ENCODE data around the gene COMP. TPM values are rescaled to one million over a fixed set of nuclear protein-coding genes. Genes with fewer than 3 reads are reported as not detected.

Gene COMP
- polyA plus RNA-seq, 2 of the 4 experiments (the other 2 are of a cell fraction) = not detected

DNA sequence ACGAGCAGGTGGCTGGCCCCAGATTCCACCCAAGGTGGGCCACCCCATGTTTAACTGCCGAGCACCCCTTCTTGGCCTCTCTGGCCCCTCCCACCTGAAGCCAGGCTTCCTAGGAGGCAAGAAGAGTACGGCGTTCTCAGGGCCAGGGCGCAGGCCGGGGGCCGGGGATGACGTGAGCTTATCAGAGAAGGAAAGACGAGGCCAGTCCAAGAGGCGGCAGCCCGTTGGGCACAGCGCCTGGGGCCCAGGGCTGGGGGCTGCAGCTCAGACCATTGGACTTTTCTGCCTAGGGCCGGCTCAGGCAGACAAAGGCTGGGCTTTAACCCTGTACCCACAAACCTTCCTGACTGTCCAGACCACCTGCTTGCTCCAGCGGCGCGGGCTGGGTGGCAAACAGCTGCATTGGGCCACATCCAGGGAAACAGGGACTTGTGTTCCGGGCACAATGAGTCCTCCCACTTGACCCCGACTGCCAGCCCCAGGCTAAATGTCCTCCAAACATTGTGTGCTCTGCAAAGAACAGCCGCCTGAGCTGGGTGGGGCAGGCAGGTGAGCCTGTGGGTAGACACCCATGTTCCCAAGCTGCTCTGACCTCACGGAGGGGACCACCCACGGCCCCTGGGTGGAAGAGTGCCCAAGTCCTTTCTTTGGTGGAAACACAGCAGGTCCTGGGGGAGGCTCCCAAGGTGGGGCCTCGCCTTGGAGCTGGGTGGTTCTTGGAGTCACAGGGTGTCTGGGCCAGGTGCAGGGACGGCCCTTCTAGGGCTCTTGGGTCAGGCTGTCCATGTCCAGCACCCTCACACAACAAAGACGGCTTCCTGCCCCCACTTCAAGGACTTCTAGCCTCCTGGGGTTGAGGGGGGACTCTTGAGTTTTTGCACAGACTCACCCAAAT, 21.9 kb downstream of the COMP start:
- no peak for TF ChIP-seq POLR2AphosphoS2 (conservative IDR thresholded peaks at IDR 0.05; ENCODE audit: low read length)
- TF ChIP-seq USF2 (IDR thresholded peaks at IDR 0.05) = no peak
- TF ChIP-seq, protein P1, sequence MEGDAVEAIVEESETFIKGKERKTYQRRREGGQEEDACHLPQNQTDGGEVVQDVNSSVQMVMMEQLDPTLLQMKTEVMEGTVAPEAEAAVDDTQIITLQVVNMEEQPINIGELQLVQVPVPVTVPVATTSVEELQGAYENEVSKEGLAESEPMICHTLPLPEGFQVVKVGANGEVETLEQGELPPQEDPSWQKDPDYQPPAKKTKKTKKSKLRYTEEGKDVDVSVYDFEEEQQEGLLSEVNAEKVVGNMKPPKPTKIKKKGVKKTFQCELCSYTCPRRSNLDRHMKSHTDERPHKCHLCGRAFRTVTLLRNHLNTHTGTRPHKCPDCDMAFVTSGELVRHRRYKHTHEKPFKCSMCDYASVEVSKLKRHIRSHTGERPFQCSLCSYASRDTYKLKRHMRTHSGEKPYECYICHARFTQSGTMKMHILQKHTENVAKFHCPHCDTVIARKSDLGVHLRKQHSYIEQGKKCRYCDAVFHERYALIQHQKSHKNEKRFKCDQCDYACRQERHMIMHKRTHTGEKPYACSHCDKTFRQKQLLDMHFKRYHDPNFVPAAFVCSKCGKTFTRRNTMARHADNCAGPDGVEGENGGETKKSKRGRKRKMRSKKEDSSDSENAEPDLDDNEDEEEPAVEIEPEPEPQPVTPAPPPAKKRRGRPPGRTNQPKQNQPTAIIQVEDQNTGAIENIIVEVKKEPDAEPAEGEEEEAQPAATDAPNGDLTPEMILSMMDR (IDR thresholded peaks at IDR 0.05) = no peak
- TF ChIP-seq TFCP2L1 (CRISPR knock-in tag; IDR thresholded peaks at IDR 0.05) = no peak
- TF ChIP-seq PHF8 (IDR thresholded peaks at IDR 0.05; ENCODE audit: borderline replicate concordance, low read depth) = no peak
- TF ChIP-seq ESRRA (IDR thresholded peaks at IDR 0.05; ENCODE audit: borderline replicate concordance, low read length) = no peak
- no peak for TF ChIP-seq CBX2 (IDR thresholded peaks at IDR 0.05; ENCODE audit: borderline replicate concordance, low read depth)
- no peak for TF ChIP-seq SREBF2 (IDR thresholded peaks at IDR 0.05)
- TF ChIP-seq RNF2 (IDR thresholded peaks at IDR 0.05; ENCODE audit: borderline replicate concordance, low read depth) = no peak
- TF ChIP-seq RFX5 (IDR thresholded peaks at IDR 0.05) = no peak
- TF ChIP-seq HES2 (IDR thresholded peaks at IDR 0.05) = no peak
- no peak for TF ChIP-seq FOSB (CRISPR knock-in tag; IDR thresholded peaks at IDR 0.05)
- no peak for TF ChIP-seq HDAC2 (IDR thresholded peaks at IDR 0.05)
- TF ChIP-seq CHD4 (IDR thresholded peaks at IDR 0.05; ENCODE audit: borderline replicate concordance) = no peak
- no peak for TF ChIP-seq RAD21 (conservative IDR thresholded peaks at IDR 0.05 in 1 of 2, IDR thresholded peaks at IDR 0.05 in 1 of 2)
- no peak for TF ChIP-seq ZNF302 (CRISPR knock-in tag; IDR thresholded peaks at IDR 0.05)
- Histone ChIP-seq H3K4me3 (no peak overlapping the region), H3K9me3 (no peaks in the 10 kb centered on the region), H3K4me1 (peaks cover 7% of the 10 kb centered on the region; the same call in 2 of the 3 replicates), H3K4me2 (no peak overlapping the region), H3K27ac (no peak overlapping the region; a peak in 1 of 6 replicates)
- ChIA-PET POLR2A (no interaction called here), CTCF (no interaction called here)
- FAIRE-seq (no peak), DNase-seq (ENCODE audit: low read depth in 1 of 2, low spot score in 1 of 2) (no peak), ATAC-seq (no peak)
- WGBS (ENCODE audit: missing lambda C conversion rate) = 81% methylated on average over 9 of the region's 24 CpGs

DNA sequence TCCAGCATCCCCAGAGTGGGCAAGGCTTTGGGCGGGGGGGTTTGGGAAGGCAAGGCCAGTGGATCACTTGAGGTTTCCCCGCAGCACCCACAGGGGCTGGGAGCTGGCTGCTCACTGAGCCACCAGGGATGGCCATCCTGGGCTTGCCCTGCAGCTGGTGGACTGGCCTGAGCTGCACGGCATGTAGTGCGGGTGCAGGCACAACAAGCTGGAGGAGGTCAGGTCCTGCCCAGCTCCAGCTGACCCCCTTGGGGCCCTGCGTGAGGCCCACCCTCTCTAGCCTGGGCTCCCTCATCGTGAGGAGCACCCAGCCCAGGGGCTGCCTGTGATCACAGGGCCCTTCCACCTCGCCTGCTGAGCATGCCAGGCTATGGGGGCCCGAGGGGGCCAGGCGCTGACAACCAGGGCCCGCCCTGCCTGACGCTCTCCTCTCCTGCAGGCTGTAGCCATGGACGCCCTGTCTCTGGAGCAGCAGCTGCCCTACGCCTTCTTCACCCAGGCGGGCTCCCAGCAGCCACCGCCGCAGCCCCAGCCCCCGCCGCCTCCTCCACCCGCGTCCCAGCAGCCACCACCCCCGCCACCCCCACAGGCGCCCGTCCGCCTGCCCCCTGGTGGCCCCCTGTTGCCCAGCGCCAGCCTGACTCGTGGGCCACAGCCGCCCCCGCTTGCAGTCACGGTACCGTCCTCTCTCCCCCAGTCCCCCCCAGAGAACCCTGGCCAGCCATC, 22.9 kb downstream of the COMP start:
- POLR2A ChIA-PET = no interaction called here
- Histone ChIP-seq H3K4me1 (peaks cover 15% of the 10 kb centered on the region; the same call in 2 of the 3 replicates), H3K9me3 (no peaks in the 10 kb centered on the region), H3K4me2 (no peak overlapping the region), H3K4me3 (no peak overlapping the region), H3K27ac (no peak overlapping the region; a peak in 1 of 6 replicates)
- DNase-seq (ENCODE audit: low read depth in 1 of 2, low spot score in 1 of 2) = no peak
- 83% methylated on average over 9 of the region's 30 CpGs for WGBS (ENCODE audit: missing lambda C conversion rate)
- CTCF ChIA-PET = interaction anchor here (1.3 to 1.8 kb wide), 3 partner anchors 27 to 179 kb away, joined by 4 to 7 read pairs (median 4); no protein-coding TSS in a partner anchor
- FAIRE-seq = no peak
- no peak for ATAC-seq
- no peak for TF ChIP-seq ZNF302 (CRISPR knock-in tag; IDR thresholded peaks at IDR 0.05)
- no peak for TF ChIP-seq HOXB13 (CRISPR knock-in tag; IDR thresholded peaks at IDR 0.05; ENCODE audit: low read depth)
- no peak for TF ChIP-seq ZSCAN20 (CRISPR knock-in tag; IDR thresholded peaks at IDR 0.05)
- TF ChIP-seq FOSB (CRISPR knock-in tag; IDR thresholded peaks at IDR 0.05) = no peak
- no peak for TF ChIP-seq MAFK (IDR thresholded peaks at IDR 0.05; ENCODE audit: partially characterized antibody)
- no peak for TF ChIP-seq HOXB5 (CRISPR knock-in tag; IDR thresholded peaks at IDR 0.05)
- no peak for TF ChIP-seq RCOR1 (IDR thresholded peaks at IDR 0.05; ENCODE audit: low read depth, low read length)
- TF ChIP-seq NR3C1 (IDR thresholded peaks at IDR 0.05) = no peak
